ENCODE results near the gene NUB1.
A peak's percentile ranks its signal among the peaks of the same experiment; 100 is the strongest.

Gene NUB1

GRCh38 chr7:151382079-151382885 lies 40.7 kb downstream of the NUB1 start:
- H3K4me1 Mint-ChIP-seq (ENCODE audit: low read depth): peaks cover 6% of the 10 kb centered on the region
- H3K27ac Mint-ChIP-seq: no peak overlapping the region
- peaks cover 30% of the 10 kb centered on the region for H3K27me3 Mint-ChIP-seq (ENCODE audit: low read depth)
- peak overlapping the region; percentile 59 for H3K4me3 Mint-ChIP-seq
- H3K9me3 Mint-ChIP-seq: no peaks in the 10 kb centered on the region
- peaks cover 13% of the 10 kb centered on the region for H3K36me3 Mint-ChIP-seq (ENCODE audit: low read depth)

GRCh38 chr7:151383638-151384351 lies 42.2 kb downstream of the NUB1 start:
- Mint-ChIP-seq H3K9me3 (no peaks in the 10 kb centered on the region), H3K27ac (no peak overlapping the region), H3K27me3 (ENCODE audit: low read depth) (peaks cover 30% of the 10 kb centered on the region), H3K36me3 (ENCODE audit: low read depth) (peaks cover 4% of the 10 kb centered on the region), H3K4me3 (no peak overlapping the region), H3K4me1 (ENCODE audit: low read depth) (peaks cover 6% of the 10 kb centered on the region)

GRCh38 chr7:151384352-151384697 lies 42.7 kb downstream of the NUB1 start:
- H3K27me3 Mint-ChIP-seq (ENCODE audit: low read depth): peaks cover 30% of the 10 kb centered on the region
- H3K4me1 Mint-ChIP-seq (ENCODE audit: low read depth): peaks cover 6% of the 10 kb centered on the region
- H3K9me3 Mint-ChIP-seq: no peaks in the 10 kb centered on the region
- H3K27ac Mint-ChIP-seq: no peak overlapping the region
- no peak overlapping the region for H3K4me3 Mint-ChIP-seq
- H3K36me3 Mint-ChIP-seq (ENCODE audit: low read depth): no peaks in the 10 kb centered on the region

- Mint-ChIP-seq H3K9me3 (no peaks in the 10 kb centered on the region), H3K4me3 (no peak overlapping the region), H3K27ac (no peak overlapping the region), H3K4me1 (ENCODE audit: low read depth) (peaks cover 6% of the 10 kb centered on the region), H3K36me3 (ENCODE audit: low read depth) (no peaks in the 10 kb centered on the region), H3K27me3 (ENCODE audit: low read depth) (peaks cover 30% of the 10 kb centered on the region)
These were observed 43.4 kb downstream of the NUB1 start for GRCh38 chr7:151384776-151385625.

GRCh38 chr7:151385626-151386300 lies 44.2 kb downstream of the NUB1 start:
- Mint-ChIP-seq H3K36me3 (ENCODE audit: low read depth) (no peaks in the 10 kb centered on the region), H3K4me3 (no peak overlapping the region), H3K27ac (no peak overlapping the region), H3K9me3 (no peaks in the 10 kb centered on the region), H3K27me3 (ENCODE audit: low read depth) (peaks cover 30% of the 10 kb centered on the region), H3K4me1 (ENCODE audit: low read depth) (peaks cover 6% of the 10 kb centered on the region)

GRCh38 chr7:151386301-151387160 lies 44.9 kb downstream of the NUB1 start:
- no peak overlapping the region for H3K27ac Mint-ChIP-seq
- H3K27me3 Mint-ChIP-seq (ENCODE audit: low read depth): peaks cover 27% of the 10 kb centered on the region
- H3K4me3 Mint-ChIP-seq: no peak overlapping the region
- H3K36me3 Mint-ChIP-seq (ENCODE audit: low read depth): no peaks in the 10 kb centered on the region
- no peaks in the 10 kb centered on the region for H3K9me3 Mint-ChIP-seq
- peaks cover 6% of the 10 kb centered on the region for H3K4me1 Mint-ChIP-seq (ENCODE audit: low read depth)

- H3K36me3 Mint-ChIP-seq (ENCODE audit: low read depth): no peaks in the 10 kb centered on the region
- no peaks in the 10 kb centered on the region for H3K9me3 Mint-ChIP-seq
- H3K4me1 Mint-ChIP-seq (ENCODE audit: low read depth): peaks cover 2% of the 10 kb centered on the region
- H3K27me3 Mint-ChIP-seq (ENCODE audit: low read depth): peaks cover 22% of the 10 kb centered on the region
- H3K27ac Mint-ChIP-seq: no peak overlapping the region
- H3K4me3 Mint-ChIP-seq: no peak overlapping the region
These were observed 45.8 kb downstream of the NUB1 start for GRCh38 chr7:151387161-151388006.

GRCh38 chr7:151388007-151388297 lies 46.3 kb downstream of the NUB1 start:
- Mint-ChIP-seq H3K36me3 (ENCODE audit: low read depth) (no peaks in the 10 kb centered on the region), H3K27me3 (ENCODE audit: low read depth) (peaks cover 18% of the 10 kb centered on the region), H3K9me3 (no peaks in the 10 kb centered on the region), H3K4me1 (ENCODE audit: low read depth) (no peaks in the 10 kb centered on the region), H3K27ac (no peak overlapping the region), H3K4me3 (no peak overlapping the region)

- no peaks in the 10 kb centered on the region for H3K4me1 Mint-ChIP-seq (ENCODE audit: low read depth)
- H3K27ac Mint-ChIP-seq: no peak overlapping the region
- no peak overlapping the region for H3K4me3 Mint-ChIP-seq
- no peaks in the 10 kb centered on the region for H3K9me3 Mint-ChIP-seq
- H3K36me3 Mint-ChIP-seq (ENCODE audit: low read depth): no peaks in the 10 kb centered on the region
- peaks cover 16% of the 10 kb centered on the region for H3K27me3 Mint-ChIP-seq (ENCODE audit: low read depth)
These were observed 46.8 kb downstream of the NUB1 start for GRCh38 chr7:151388430-151388829.

- Mint-ChIP-seq H3K4me3 (no peak overlapping the region), H3K27ac (no peak overlapping the region), H3K27me3 (ENCODE audit: low read depth) (peaks cover 8% of the 10 kb centered on the region)
These were observed 47.6 kb downstream of the NUB1 start for GRCh38 chr7:151389096-151389767.

GRCh38 chr7:151389768-151390597 lies 48.4 kb downstream of the NUB1 start:
- H3K27me3 Mint-ChIP-seq (ENCODE audit: low read depth): peaks cover under 1% of the 10 kb centered on the region
- no peaks in the 10 kb centered on the region for H3K9me3 Mint-ChIP-seq
- no peaks in the 10 kb centered on the region for H3K4me1 Mint-ChIP-seq (ENCODE audit: low read depth)
- H3K4me3 Mint-ChIP-seq: no peak overlapping the region
- no peaks in the 10 kb centered on the region for H3K36me3 Mint-ChIP-seq (ENCODE audit: low read depth)
- H3K27ac Mint-ChIP-seq: no peak overlapping the region

More at GRCh38 chr7:151389096-151389767, 47.6 kb downstream of the NUB1 start:
- H3K36me3 Mint-ChIP-seq (ENCODE audit: low read depth): no peaks in the 10 kb centered on the region
- no peaks in the 10 kb centered on the region for H3K9me3 Mint-ChIP-seq
- H3K4me1 Mint-ChIP-seq (ENCODE audit: low read depth): no peaks in the 10 kb centered on the region
